ENCODE data around the gene HCFC1. TPM values are rescaled to one million over a fixed set of nuclear protein-coding genes. Genes with fewer than 3 reads are reported as not detected.
A peak's percentile ranks its signal among the peaks of the same experiment; 100 is the strongest.

Gene HCFC1
- total and polyA plus RNA-seq, 9 of the 15 experiments (the other 6 are each of a cell fraction or from before 2014, with no cell fraction given): 2.8 to 133 (median 17.1) TPM

GRCh38 chrX:153905481-153906095, 66.0 kb downstream of the HCFC1 start (continued):
- 0 out of 2 replicates have a peak, but pooled peaks have one; percentile 47 for TF ChIP-seq HNRNPL (IDR thresholded peaks at IDR 0.05; ENCODE audit: low read depth, low read length)

DNA sequence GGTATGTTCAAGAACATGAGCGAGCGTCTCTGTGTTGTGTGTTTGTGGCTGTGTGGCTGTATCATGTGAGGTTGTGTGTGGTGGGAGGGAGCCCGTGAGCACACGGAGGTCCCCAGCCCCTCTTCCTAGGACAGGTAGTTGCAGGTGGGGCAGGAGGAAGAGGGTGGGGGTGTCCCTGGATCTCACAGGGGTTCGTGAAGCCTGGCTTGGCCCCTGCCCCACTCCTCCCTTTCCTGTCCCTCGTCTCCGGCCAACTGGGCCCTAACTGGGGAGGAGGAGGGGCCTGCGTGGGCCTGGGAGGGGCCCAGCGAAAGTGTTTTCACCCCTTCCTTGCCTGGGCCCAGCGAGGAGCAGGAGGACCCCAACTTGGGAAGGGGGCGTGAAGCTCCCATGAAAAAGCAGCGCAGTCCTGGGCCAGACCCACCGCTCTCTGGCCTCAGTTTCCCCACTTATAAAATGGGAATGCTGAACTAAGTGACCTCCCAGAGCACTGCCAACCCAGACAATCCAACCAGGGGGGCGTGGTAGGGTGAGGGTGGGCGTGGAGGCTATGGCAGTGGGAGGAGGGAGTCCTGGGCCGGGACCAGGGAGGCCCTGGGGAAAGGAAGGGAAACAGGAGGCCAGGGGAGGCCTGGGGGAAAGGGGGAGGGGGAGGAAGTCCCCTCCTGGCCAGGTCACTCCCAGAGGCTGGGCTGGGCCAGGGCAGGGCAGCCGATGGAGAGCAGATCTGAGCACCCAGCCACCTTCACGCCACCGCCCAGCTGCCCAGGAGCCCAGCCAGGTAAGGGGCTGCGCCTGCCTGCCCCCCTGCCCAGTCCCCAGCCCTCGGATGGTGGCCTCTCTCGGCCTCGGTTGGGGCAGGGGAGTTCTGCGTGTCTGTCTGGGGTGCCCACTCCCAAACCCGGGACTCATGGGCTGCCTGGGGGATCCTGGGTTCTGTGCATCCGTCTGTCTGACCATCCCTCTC, 67.3 kb downstream of the HCFC1 start, which contains the start of gene AVPR2:
TSS of gene AVPR2 (plus strand) at position 683 of the 967 bp plus-strand sequence. CDS start 473 bp downstream, outside the sequence.
- DNase-seq (ENCODE audit: extremely low read depth in 1 of 4, low spot score in 3 of 4) (peak in 2 of 4 experiments; percentile 31 to 33), FAIRE-seq (no peak), ATAC-seq (peak; percentile 21)
- TF ChIP-seq POLR2G (IDR thresholded peaks at IDR 0.05; ENCODE audit: low read depth, low read length) (peak; percentile 69), RBM22 (IDR thresholded peaks at IDR 0.05; ENCODE audit: low read depth, low read length, poor library complexity, severe bottlenecking) (no peak)
- WGBS (ENCODE audit: insufficient coverage, low coverage, missing lambda C conversion rate): 57% methylated on average over 11 of the region's 26 CpGs
- intact Hi-C loops (cut with micrococcal nuclease): no loop called here
- Histone ChIP-seq H3K27ac (ENCODE audit: extremely low read depth, low read depth, low read length) (no peak within 1 kb of the TSS), H3K9me1 (ENCODE audit: control insufficient read depth, insufficient read depth, low read length) (no peaks in the 10 kb centered on the region), H3K79me2 (ENCODE audit: control insufficient read depth, insufficient read depth, low read length) (no peaks in the 10 kb centered on the region), H3K4me2 (ENCODE audit: insufficient read depth, low read length) (no peak within 1 kb of the TSS), H3K4me1 (replicated peaks in 1 of 2; ENCODE audit: control insufficient read depth in 2 of 2, insufficient read depth in 2 of 2, low read length in 2 of 2) (peaks cover 15 to 73% of the 10 kb centered on the region in 2 experiments), H3K27me3 (ENCODE audit: control insufficient read depth in 2 of 2, insufficient read depth in 2 of 2, low read length in 2 of 2) (no peaks in the 10 kb centered on the region; a peak in 1 of 5 replicates), H3K9ac (ENCODE audit: insufficient read depth in 1 of 2, low read depth in 2 of 2, low read length in 2 of 2) (peak within 1 kb of the TSS in 1 of 2 experiments; percentile 55; a peak in 2 of 4 replicates), H3K9me3 (replicated peaks; ENCODE audit: control insufficient read depth, insufficient read depth, low read depth, low read length) (no peaks in the 10 kb centered on the region), H3K36me3 (ENCODE audit: control insufficient read depth, insufficient read depth, low read length) (peaks cover 6% of the 10 kb centered on the region; the same call in 1 of the 3 replicates), H4K20me1 (replicated peaks; ENCODE audit: control insufficient read depth, insufficient read depth, low read length) (peaks cover 5% of the 10 kb centered on the region; the same call in 1 of the 2 replicates), H2AFZ (ENCODE audit: low read depth, low read length) (0 out of 2 replicates have a peak within 1 kb of the TSS, but pooled peaks have one; percentile 32), H3K4me3 (no peak within 1 kb of the TSS)
- ChIA-PET POLR2A (no interaction called here), CTCF (ENCODE audit: low intra/inter-chr PET ratio) (no interaction called here)
- no TSS peak for BruUV-seq (replicated peaks)
- in situ Hi-C loops (cut with MboI): no loop called here
